ENCODE results near the gene CAPN12. TPM values are rescaled to one million over a fixed set of nuclear protein-coding genes. Genes with fewer than 3 reads are reported as not detected.
"Not testable (repeated sequence)": the region's sequence is repeated elsewhere in the genome, so short reads cannot be mapped to it uniquely, and the experiment has no call there.

The CAPN12 gene
- polyA plus RNA-seq, 1 of the 3 experiments (the other 2 are of a cell fraction) = 3.0 TPM

DNA sequence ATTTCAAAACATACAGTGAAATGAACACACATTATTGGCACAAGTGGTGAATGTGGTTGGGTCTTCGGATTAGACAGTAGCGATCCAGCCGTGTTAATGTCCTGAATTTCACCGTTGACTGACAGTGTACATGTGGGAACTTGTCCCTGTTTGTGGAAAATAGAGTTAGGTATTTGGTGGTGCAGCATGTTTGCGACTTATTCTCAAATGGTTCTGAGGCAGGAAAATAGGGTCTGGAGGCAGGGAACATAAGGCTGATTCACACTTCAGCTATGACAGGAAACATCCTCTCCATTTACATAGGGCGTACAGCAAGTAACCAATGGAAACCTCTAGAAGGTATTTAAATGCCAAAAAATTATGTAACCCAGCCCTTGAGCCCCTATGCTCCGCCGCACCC, 48.9 kb upstream of the CAPN12 start:
- Histone ChIP-seq H3K9me2 (no peaks in the 10 kb centered on the region), H3K4me2 (no peak overlapping the region), H3K27ac (ENCODE audit: low read depth in 2 of 2, low read length in 1 of 2) (no peak overlapping the region), H3K27me3 (ENCODE audit: insufficient read depth) (no peaks in the 10 kb centered on the region), H3K36me3 (replicated peaks in 1 of 2; ENCODE audit: control insufficient read depth in 1 of 2, insufficient read depth in 2 of 2, low read length in 1 of 2) (no peaks in the 10 kb centered on the region), H3K79me2 (ENCODE audit: insufficient read depth) (no peaks in the 10 kb centered on the region), H3K9ac (no peak overlapping the region), H4K20me1 (ENCODE audit: insufficient read depth) (no peaks in the 10 kb centered on the region), H2AFZ (ENCODE audit: low read depth) (no peak overlapping the region), H3F3A (replicated peaks; ENCODE audit: insufficient read depth) (no peaks in the 10 kb centered on the region), H3K4me1 (ENCODE audit: control insufficient read depth in 1 of 2, insufficient read depth in 2 of 2, low read depth in 1 of 2, low read length in 1 of 2) (no peaks in the 10 kb centered on the region), H3K9me3 (no peaks in the 10 kb centered on the region), H3K4me3 (ENCODE audit: low read depth in 2 of 2, low read length in 1 of 2) (no peak overlapping the region)
- WGBS (ENCODE audit: low lambda C conversion rate) = 79% methylated on average over 8 of the region's 8 CpGs
- TF ChIP-seq FOSL2 (IDR thresholded peaks at IDR 0.05; ENCODE audit: borderline replicate concordance, low read depth) (no peak), GABPA (IDR thresholded peaks at IDR 0.05; ENCODE audit: low read depth) (no peak), NRF1 (IDR thresholded peaks at IDR 0.05; ENCODE audit: low read depth, low read length) (no peak), SIN3A (IDR thresholded peaks at IDR 0.05; ENCODE audit: borderline replicate concordance, low read depth, low read length) (no peak), ELF1 (IDR thresholded peaks at IDR 0.05) (no peak), POLR2AphosphoS5 (IDR thresholded peaks at IDR 0.05; ENCODE audit: low read depth, low read length) (no peak), FOXM1 (IDR thresholded peaks at IDR 0.05; ENCODE audit: low read depth) (no peak), TEAD4 (IDR thresholded peaks at IDR 0.05; ENCODE audit: borderline replicate concordance, insufficient read depth) (no peak), TCF12 (IDR thresholded peaks at IDR 0.05) (no peak), RAD21 (IDR thresholded peaks at IDR 0.05; ENCODE audit: low read length) (no peak), RFX5 (IDR thresholded peaks at IDR 0.05; ENCODE audit: low read length) (no peak)
- DNase-seq = no peak
- ChIA-PET POLR2A (no interaction called here), CTCF (no interaction called here)

DNA sequence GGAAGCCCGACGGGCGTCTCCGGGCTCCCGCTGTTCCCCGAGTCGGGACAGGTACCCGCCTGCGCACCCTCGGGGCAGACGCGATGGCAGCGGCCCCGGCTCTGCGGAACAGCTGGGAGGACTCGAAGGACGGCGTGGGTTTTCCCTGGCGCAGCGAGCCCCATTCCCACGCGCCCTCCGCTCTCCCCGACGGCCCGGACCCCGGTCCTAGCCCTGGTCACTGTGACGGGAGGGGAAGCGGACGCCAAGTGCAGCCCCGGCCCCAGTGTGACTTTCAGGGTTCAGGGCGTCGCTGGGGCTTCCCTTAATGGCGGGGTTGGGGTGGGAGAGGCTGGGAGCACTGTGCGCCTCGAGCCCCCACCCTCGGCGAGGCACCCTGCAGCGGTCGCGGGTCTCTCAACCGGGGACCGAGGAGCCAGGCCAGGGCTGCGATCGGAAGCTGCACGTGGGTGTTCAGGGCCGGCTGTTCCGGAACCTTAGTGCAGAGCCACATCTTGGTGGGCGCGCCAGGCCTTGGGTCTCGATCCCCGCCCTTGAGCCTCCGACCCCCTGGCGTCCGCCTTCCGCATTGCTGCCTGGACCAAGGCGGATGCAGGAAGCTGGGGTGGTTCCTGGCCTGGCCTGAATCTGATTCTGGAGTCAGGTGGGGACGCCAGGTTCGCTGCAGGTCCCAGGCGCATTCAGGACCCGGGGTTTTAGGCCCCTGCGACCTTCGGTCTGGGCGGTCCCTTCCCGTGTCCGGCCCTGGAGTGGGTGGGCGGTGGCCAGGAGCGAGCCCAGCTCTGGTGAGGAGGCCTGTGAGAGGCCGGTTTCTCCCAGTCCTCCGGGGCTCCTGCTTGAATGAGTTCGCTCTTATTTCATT, 48.2 kb upstream of the CAPN12 start:
- Histone ChIP-seq H2AFZ (ENCODE audit: low read depth) (no peak overlapping the region), H3F3A (replicated peaks; ENCODE audit: insufficient read depth) (no peaks in the 10 kb centered on the region), H3K4me3 (ENCODE audit: low read depth in 2 of 2, low read length in 1 of 2) (no peak overlapping the region), H3K4me1 (ENCODE audit: control insufficient read depth in 1 of 2, insufficient read depth in 2 of 2, low read depth in 1 of 2, low read length in 1 of 2) (no peaks in the 10 kb centered on the region), H4K20me1 (ENCODE audit: insufficient read depth) (no peaks in the 10 kb centered on the region), H3K9me2 (no peaks in the 10 kb centered on the region), H3K4me2 (no peak overlapping the region), H3K79me2 (ENCODE audit: insufficient read depth) (no peaks in the 10 kb centered on the region), H3K36me3 (replicated peaks in 1 of 2; ENCODE audit: control insufficient read depth in 1 of 2, insufficient read depth in 2 of 2, low read length in 1 of 2) (no peaks in the 10 kb centered on the region), H3K27ac (ENCODE audit: low read depth in 2 of 2, low read length in 1 of 2) (no peak overlapping the region), H3K9me3 (no peaks in the 10 kb centered on the region), H3K27me3 (ENCODE audit: insufficient read depth) (no peaks in the 10 kb centered on the region), H3K9ac (no peak overlapping the region)
- ChIA-PET POLR2A (no interaction called here), CTCF (no interaction called here)
- DNase-seq = no peak
- TF ChIP-seq JUND (IDR thresholded peaks at IDR 0.05) (no peak), FOXM1 (IDR thresholded peaks at IDR 0.05; ENCODE audit: low read depth) (no peak), SIN3A (IDR thresholded peaks at IDR 0.05; ENCODE audit: borderline replicate concordance, low read depth, low read length) (no peak), YY1 (IDR thresholded peaks at IDR 0.05; ENCODE audit: low read depth) (no peak), ELF1 (IDR thresholded peaks at IDR 0.05) (no peak), TAF1 (IDR thresholded peaks at IDR 0.05; ENCODE audit: borderline replicate concordance, low read depth, low read length) (no peak), RFX5 (IDR thresholded peaks at IDR 0.05; ENCODE audit: low read length) (no peak), RXRA (IDR thresholded peaks at IDR 0.05; ENCODE audit: borderline replicate concordance, low read depth) (no peak), POLR2AphosphoS5 (IDR thresholded peaks at IDR 0.05; ENCODE audit: low read depth, low read length) (no peak), FOSL2 (IDR thresholded peaks at IDR 0.05; ENCODE audit: borderline replicate concordance, low read depth) (no peak), SMC3 (IDR thresholded peaks at IDR 0.05; ENCODE audit: low read depth, low read length) (no peak)
- TF ChIP-seq, protein P1, sequence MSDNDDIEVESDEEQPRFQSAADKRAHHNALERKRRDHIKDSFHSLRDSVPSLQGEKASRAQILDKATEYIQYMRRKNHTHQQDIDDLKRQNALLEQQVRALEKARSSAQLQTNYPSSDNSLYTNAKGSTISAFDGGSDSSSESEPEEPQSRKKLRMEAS (IDR thresholded peaks at IDR 0.05; ENCODE audit: low read depth) = no peak
- TF ChIP-seq, protein P2, sequence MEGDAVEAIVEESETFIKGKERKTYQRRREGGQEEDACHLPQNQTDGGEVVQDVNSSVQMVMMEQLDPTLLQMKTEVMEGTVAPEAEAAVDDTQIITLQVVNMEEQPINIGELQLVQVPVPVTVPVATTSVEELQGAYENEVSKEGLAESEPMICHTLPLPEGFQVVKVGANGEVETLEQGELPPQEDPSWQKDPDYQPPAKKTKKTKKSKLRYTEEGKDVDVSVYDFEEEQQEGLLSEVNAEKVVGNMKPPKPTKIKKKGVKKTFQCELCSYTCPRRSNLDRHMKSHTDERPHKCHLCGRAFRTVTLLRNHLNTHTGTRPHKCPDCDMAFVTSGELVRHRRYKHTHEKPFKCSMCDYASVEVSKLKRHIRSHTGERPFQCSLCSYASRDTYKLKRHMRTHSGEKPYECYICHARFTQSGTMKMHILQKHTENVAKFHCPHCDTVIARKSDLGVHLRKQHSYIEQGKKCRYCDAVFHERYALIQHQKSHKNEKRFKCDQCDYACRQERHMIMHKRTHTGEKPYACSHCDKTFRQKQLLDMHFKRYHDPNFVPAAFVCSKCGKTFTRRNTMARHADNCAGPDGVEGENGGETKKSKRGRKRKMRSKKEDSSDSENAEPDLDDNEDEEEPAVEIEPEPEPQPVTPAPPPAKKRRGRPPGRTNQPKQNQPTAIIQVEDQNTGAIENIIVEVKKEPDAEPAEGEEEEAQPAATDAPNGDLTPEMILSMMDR (IDR thresholded peaks at IDR 0.05) = no peak
- TF ChIP-seq, protein P3, sequence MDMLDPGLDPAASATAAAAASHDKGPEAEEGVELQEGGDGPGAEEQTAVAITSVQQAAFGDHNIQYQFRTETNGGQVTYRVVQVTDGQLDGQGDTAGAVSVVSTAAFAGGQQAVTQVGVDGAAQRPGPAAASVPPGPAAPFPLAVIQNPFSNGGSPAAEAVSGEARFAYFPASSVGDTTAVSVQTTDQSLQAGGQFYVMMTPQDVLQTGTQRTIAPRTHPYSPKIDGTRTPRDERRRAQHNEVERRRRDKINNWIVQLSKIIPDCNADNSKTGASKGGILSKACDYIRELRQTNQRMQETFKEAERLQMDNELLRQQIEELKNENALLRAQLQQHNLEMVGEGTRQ (IDR thresholded peaks at IDR 0.05; ENCODE audit: borderline replicate concordance, low read depth, low read length) = no peak
- 83% methylated on average over 22 of the region's 71 CpGs for WGBS (ENCODE audit: low lambda C conversion rate)

DNA sequence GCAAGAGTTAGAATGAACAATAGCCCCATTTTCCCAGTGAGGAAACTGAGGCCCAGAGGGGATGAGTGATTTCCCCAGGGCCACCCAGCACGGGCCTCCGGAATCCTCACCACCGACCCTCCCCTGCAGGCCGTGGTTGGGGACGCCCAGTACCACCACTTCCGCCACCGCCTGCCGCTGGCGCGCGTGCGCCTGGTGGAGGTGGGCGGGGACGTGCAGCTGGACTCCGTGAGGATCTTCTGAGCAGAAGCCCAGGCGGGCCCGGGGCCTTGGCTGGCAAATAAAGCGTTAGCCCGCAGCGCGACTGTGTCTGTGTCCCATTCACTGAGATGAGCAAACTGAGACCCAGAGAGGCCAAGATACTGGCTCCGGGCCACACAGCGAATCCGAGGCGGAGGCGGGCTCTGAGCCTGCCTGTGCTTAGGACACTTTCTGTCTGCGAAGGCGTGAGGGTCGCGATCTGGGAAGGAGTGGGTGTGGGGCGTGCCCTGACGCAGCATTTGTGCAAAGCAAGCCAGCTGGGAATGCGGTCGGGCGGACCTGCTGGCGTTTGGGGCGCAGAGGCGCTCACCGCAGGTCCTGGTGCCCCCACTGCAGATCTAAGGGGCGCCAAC, 47.3 kb upstream of the CAPN12 start:
- H3K27ac ChIP-seq (ENCODE audit: low read depth in 2 of 2, low read length in 1 of 2); H3K4me2 ChIP-seq; POLR2A ChIA-PET; H3K9ac ChIP-seq; H4K20me1 ChIP-seq (ENCODE audit: insufficient read depth); H3K27me3 ChIP-seq (ENCODE audit: insufficient read depth); CTCF ChIA-PET; H3K9me3 ChIP-seq; H3K9me2 ChIP-seq; H3K36me3 ChIP-seq (replicated peaks in 1 of 2; ENCODE audit: control insufficient read depth in 1 of 2, insufficient read depth in 2 of 2, low read length in 1 of 2); H2AFZ ChIP-seq (ENCODE audit: low read depth); H3K4me3 ChIP-seq (ENCODE audit: low read depth in 2 of 2, low read length in 1 of 2); DNase-seq; H3F3A ChIP-seq (replicated peaks; ENCODE audit: insufficient read depth); H3K4me1 ChIP-seq (ENCODE audit: control insufficient read depth in 1 of 2, insufficient read depth in 2 of 2, low read depth in 1 of 2, low read length in 1 of 2); H3K79me2 ChIP-seq (ENCODE audit: insufficient read depth): not testable (repeated sequence)
- no CpG with 5 or more reads among the region's 40 CpGs for WGBS (ENCODE audit: low lambda C conversion rate)
